GM23338 (cell line): ENCODE measurements around the gene YIF1A. TPM values are rescaled to one million over a fixed set of nuclear protein-coding genes. Genes with fewer than 3 reads are reported as not detected.

Experiments used
- ATAC-seq: fragments of 200-7000 bp; cut with Tn5 transposase; 3 replicates; pipeline ENCODE4 v1.9.1; 2020
- DNase-seq: peaks from one replicate; pipeline ENCODE4 v3.0.0-alpha.2; 2015; ENCODE audit warnings: low spot score
- H2AFZ ChIP-seq: fragments of 200-600 bp; sonication (generic); 2 replicates; pipeline ENCODE4 v1.8.0; 2016; ENCODE audit warnings: antibody characterized with exemption, mild to moderate bottlenecking, moderate library complexity
- H3F3A ChIP-seq: fragments of 200-600 bp; sonication (generic); replicated peaks from 2 replicates; pipeline ENCODE4 v1.8.0; 2017; ENCODE audit warnings: antibody characterized with exemption, mixed run types, low read depth
- H3K27ac ChIP-seq: fragments of 200-600 bp; sonication (generic); 2 replicates; pipeline ENCODE4 v1.6.1; 2016; ENCODE audit warnings: low read depth
- H3K27me3 ChIP-seq: fragments of 200-600 bp; sonication (generic); 2 replicates; pipeline ENCODE4 v1.8.0; 2016; ENCODE audit warnings: mild to moderate bottlenecking, mixed run types, moderate library complexity; ENCODE audit not compliant: insufficient read depth
- H3K36me3 ChIP-seq: fragments of 200-600 bp; sonication (generic); 2 replicates; pipeline ENCODE4 v1.8.0; 2016; ENCODE audit warnings: mild to moderate bottlenecking; ENCODE audit not compliant: insufficient read depth
- H3K4me1 ChIP-seq: fragments of 200-600 bp; sonication (generic); 2 replicates; pipeline ENCODE4 v1.8.0; 2016; ENCODE audit warnings: mild to moderate bottlenecking, moderate library complexity; ENCODE audit not compliant: insufficient read depth
- H3K4me2 ChIP-seq: fragments of 200-600 bp; sonication (generic); 2 replicates; pipeline ENCODE4 v1.7.1; 2017; ENCODE audit warnings: mixed run types
- H3K4me3 ChIP-seq: fragments of 200-600 bp; sonication (generic); 2 replicates; pipeline ENCODE4 v1.6.1; 2016; ENCODE audit warnings: mixed run types
- H3K79me2 ChIP-seq: fragments of 200-600 bp; sonication (generic); replicated peaks from 2 replicates; pipeline ENCODE4 v1.8.0; 2017; ENCODE audit warnings: mild to moderate bottlenecking; ENCODE audit not compliant: insufficient read depth
- H3K9me2 ChIP-seq: fragments of 200-600 bp; sonication (generic); 2 replicates; pipeline ENCODE4 v1.8.0; 2017; ENCODE audit not compliant: insufficient read depth
- H4K20me1 ChIP-seq: fragments of 200-600 bp; sonication (generic); replicated peaks from 2 replicates; pipeline ENCODE4 v1.8.0; 2017; ENCODE audit warnings: mild to moderate bottlenecking; ENCODE audit not compliant: insufficient read depth
- H3K27ac Mint-ChIP-seq: 2 replicates; pipeline ENCODE4 v1.8.0; 2020; ENCODE audit warnings: inconsistent platforms, mild to moderate bottlenecking, moderate library complexity, mixed read lengths
- H3K27me3 Mint-ChIP-seq: 3 replicates; pipeline ENCODE4 v1.8.0; 2022; ENCODE audit warnings: low read depth, mild to moderate bottlenecking, moderate library complexity, mixed read lengths, inconsistent platforms; ENCODE audit not compliant: insufficient read depth, poor library complexity
- H3K36me3 Mint-ChIP-seq: 3 replicates; pipeline ENCODE4 v1.8.0; 2021; ENCODE audit warnings: low read depth, mild to moderate bottlenecking, inconsistent platforms, moderate library complexity, mixed read lengths
- H3K4me1 Mint-ChIP-seq: 3 replicates; pipeline ENCODE4 v1.8.0; 2020; ENCODE audit warnings: mild to moderate bottlenecking, inconsistent platforms, mixed read lengths
- H3K4me3 Mint-ChIP-seq: 3 replicates; pipeline ENCODE4 v1.8.0; 2021; ENCODE audit warnings: moderate library complexity, mild to moderate bottlenecking, inconsistent platforms, mixed read lengths
- H3K9me3 Mint-ChIP-seq: 3 replicates; pipeline ENCODE4 v1.8.0; 2020; ENCODE audit warnings: moderate library complexity, mild to moderate bottlenecking, inconsistent platforms, mixed read lengths
- CREB1 ChIP-seq: fragments of 250-450 bp; sonication (Bioruptor Pico); IDR thresholded peaks from 2 replicates; pipeline ENCODE4 v1.5.0; 2020; ENCODE audit warnings: low read depth, mild to moderate bottlenecking, moderate library complexity
- CTCF ChIP-seq, 2 experiments: fragments of 200-600 bp in 1 of 2; sonication (generic) in 1 of 2; conservative IDR thresholded peaks; 2 replicates each; pipeline versions ENCODE4 v1.5.1 to v1.6.1; 2016 to 2017; ENCODE audit warnings: antibody characterized with exemption in 2 of 2, low read depth in 2 of 2, mild to moderate bottlenecking in 2 of 2, moderate library complexity in 1 of 2
- EZH2 ChIP-seq: fragments of 200-600 bp; sonication (generic); IDR thresholded peaks from one replicate; pipeline ENCODE4 v1.8.0; 2017; ENCODE audit warnings: antibody characterized with exemption, mild to moderate bottlenecking, low read depth; ENCODE audit not compliant: unreplicated experiment
- EZH2phosphoT487 ChIP-seq: fragments of 200-600 bp; sonication (generic); IDR thresholded peaks from one replicate; pipeline ENCODE4 v1.8.1; 2018; ENCODE audit warnings: antibody characterized with exemption; ENCODE audit not compliant: unreplicated experiment
- JUNB ChIP-seq: IDR thresholded peaks from one replicate; pipeline ENCODE4 v1.6.1; 2016; ENCODE audit warnings: antibody characterized with exemption; ENCODE audit not compliant: unreplicated experiment
- NANOG ChIP-seq: IDR thresholded peaks from 2 replicates; pipeline ENCODE4 v1.6.1; 2016; ENCODE audit warnings: antibody characterized with exemption, borderline replicate concordance
- POLR2AphosphoS5 ChIP-seq: IDR thresholded peaks from 2 replicates; pipeline ENCODE4 v1.6.1; 2016; ENCODE audit warnings: antibody characterized with exemption, low read depth
- STAT1 ChIP-seq: IDR thresholded peaks from one replicate; pipeline ENCODE4 v1.6.1; 2016; ENCODE audit warnings: antibody characterized with exemption; ENCODE audit not compliant: unreplicated experiment
- ZNF114 ChIP-seq: fragments of 250-450 bp; sonication (Bioruptor Pico); IDR thresholded peaks from 2 replicates; pipeline ENCODE4 v1.5.0; 2020; ENCODE audit warnings: mild to moderate bottlenecking, moderate library complexity
- ZNF331 ChIP-seq: fragments of 250-450 bp; sonication (Bioruptor Pico); IDR thresholded peaks from 2 replicates; pipeline ENCODE4 v1.5.0; 2020; ENCODE audit warnings: low read depth, mild to moderate bottlenecking, moderate library complexity
- ZNF462 ChIP-seq: fragments of 250-450 bp; sonication (Bioruptor Pico); IDR thresholded peaks from 2 replicates; pipeline ENCODE4 v1.5.0; 2020; ENCODE audit warnings: mild to moderate bottlenecking, moderate library complexity
- polyA plus RNA-seq: library from polyadenylated mRNA; unstranded; fragments of >200 nt; fragmentation: Nextera tagmentation; extraction: Ambion mirVana; gene quantifications from 2 replicates; pipeline ENCODE4 v1.2.1, GENCODE V29; 2016
- total RNA-seq: library from RNA; depleted of rRNA; stranded (reverse); fragments of >200 nt; shearing (Covaris generic); gene quantifications from 2 replicates; pipeline ENCODE4 v1.2.3, GENCODE V29; 2014
- TF ChIP-seq, protein P1 (sequence below): IDR thresholded peaks from one replicate; pipeline ENCODE4 v1.6.1; 2018; ENCODE audit warnings: antibody characterized with exemption; ENCODE audit not compliant: unreplicated experiment
- TF ChIP-seq, protein P2 (sequence below): IDR thresholded peaks from 2 replicates; pipeline ENCODE4 v1.6.1; 2016; ENCODE audit warnings: antibody characterized with exemption

YIF1A gene
- total and polyA plus RNA-seq, 2 experiments from 2014 or later, result 75.6 to 87.0 TPM

- Histone ChIP-seq H3K36me3 (no peaks in the 10 kb centered on the region; the same call in 1 of the 2 replicates), H3K4me1 (peaks cover 22% of the 10 kb centered on the region), H3K9me2 (no peaks in the 10 kb centered on the region), H3K27me3 (peaks cover 27% of the 10 kb centered on the region), H3F3A (peaks cover 20% of the 10 kb centered on the region; the same call in 1 of the 2 replicates), H3K4me2 (peak overlapping the region; percentile 95), H4K20me1 (no peaks in the 10 kb centered on the region; the same call in 1 of the 2 replicates), H3K79me2 (peaks cover 9% of the 10 kb centered on the region), H3K27ac (peak overlapping the region; percentile 59; the same call in 1 of the 2 replicates), H2AFZ (peak overlapping the region; percentile 70; the same call in 1 of the 2 replicates), H3K4me3 (peak overlapping the region; percentile 94)
- Mint-ChIP-seq H3K4me1 (peaks cover 23% of the 10 kb centered on the region), H3K27me3 (peaks cover 35% of the 10 kb centered on the region), H3K27ac (peak overlapping the region; percentile 74; the same call in 1 of the 2 replicates), H3K36me3 (no peaks in the 10 kb centered on the region), H3K9me3 (peaks cover 2% of the 10 kb centered on the region; the same call in 1 of the 3 replicates), H3K4me3 (peak overlapping the region; percentile 94)
- TF ChIP-seq ZNF331, result no peak
- TF ChIP-seq JUNB, result no peak
- no peak for TF ChIP-seq ZNF462 (CRISPR knock-in tag)
- TF ChIP-seq CTCF (conservative IDR thresholded peaks at IDR 0.05; ENCODE audit: low read depth in 2 of 2), result no peak
- no peak for TF ChIP-seq POLR2AphosphoS5
- TF ChIP-seq, protein P1, sequence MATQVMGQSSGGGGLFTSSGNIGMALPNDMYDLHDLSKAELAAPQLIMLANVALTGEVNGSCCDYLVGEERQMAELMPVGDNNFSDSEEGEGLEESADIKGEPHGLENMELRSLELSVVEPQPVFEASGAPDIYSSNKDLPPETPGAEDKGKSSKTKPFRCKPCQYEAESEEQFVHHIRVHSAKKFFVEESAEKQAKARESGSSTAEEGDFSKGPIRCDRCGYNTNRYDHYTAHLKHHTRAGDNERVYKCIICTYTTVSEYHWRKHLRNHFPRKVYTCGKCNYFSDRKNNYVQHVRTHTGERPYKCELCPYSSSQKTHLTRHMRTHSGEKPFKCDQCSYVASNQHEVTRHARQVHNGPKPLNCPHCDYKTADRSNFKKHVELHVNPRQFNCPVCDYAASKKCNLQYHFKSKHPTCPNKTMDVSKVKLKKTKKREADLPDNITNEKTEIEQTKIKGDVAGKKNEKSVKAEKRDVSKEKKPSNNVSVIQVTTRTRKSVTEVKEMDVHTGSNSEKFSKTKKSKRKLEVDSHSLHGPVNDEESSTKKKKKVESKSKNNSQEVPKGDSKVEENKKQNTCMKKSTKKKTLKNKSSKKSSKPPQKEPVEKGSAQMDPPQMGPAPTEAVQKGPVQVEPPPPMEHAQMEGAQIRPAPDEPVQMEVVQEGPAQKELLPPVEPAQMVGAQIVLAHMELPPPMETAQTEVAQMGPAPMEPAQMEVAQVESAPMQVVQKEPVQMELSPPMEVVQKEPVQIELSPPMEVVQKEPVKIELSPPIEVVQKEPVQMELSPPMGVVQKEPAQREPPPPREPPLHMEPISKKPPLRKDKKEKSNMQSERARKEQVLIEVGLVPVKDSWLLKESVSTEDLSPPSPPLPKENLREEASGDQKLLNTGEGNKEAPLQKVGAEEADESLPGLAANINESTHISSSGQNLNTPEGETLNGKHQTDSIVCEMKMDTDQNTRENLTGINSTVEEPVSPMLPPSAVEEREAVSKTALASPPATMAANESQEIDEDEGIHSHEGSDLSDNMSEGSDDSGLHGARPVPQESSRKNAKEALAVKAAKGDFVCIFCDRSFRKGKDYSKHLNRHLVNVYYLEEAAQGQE, result no peak
- no peak for TF ChIP-seq CREB1 (CRISPR knock-in tag)
- no peak for TF ChIP-seq STAT1
- no peak for TF ChIP-seq EZH2phosphoT487
- no peak for TF ChIP-seq NANOG
- TF ChIP-seq, protein P2, sequence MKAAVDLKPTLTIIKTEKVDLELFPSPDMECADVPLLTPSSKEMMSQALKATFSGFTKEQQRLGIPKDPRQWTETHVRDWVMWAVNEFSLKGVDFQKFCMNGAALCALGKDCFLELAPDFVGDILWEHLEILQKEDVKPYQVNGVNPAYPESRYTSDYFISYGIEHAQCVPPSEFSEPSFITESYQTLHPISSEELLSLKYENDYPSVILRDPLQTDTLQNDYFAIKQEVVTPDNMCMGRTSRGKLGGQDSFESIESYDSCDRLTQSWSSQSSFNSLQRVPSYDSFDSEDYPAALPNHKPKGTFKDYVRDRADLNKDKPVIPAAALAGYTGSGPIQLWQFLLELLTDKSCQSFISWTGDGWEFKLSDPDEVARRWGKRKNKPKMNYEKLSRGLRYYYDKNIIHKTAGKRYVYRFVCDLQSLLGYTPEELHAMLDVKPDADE, result no peak
- TF ChIP-seq ZNF114 (CRISPR knock-in tag), result no peak
- no peak for TF ChIP-seq EZH2
- ATAC-seq (no peak), DNase-seq (no peak)
Measured at GRCh38 chr11:66287889-66288670, 863 bp downstream of the YIF1A start.
